SW 1271 (cell line): ENCODE data around the gene SPIN2A.
"Not testable (repeated sequence)": the region's sequence is repeated elsewhere in the genome, so short reads cannot be mapped to it uniquely, and the experiment has no call there.

Source experiments
- DNase-seq, 2 experiments: peaks; one replicate each; lab custom pipeline; 2025; lab: John Stamatoyannopoulos, UW

The SPIN2A gene

GRCh38 chrX:57137073-57137472, at the start of gene SPIN2A:
Gene SPIN2A (minus strand): TSS chrX:57137397. CDS start chrX:57136597, 800 bp downstream.
- not testable (repeated sequence) for DNase-seq

- DNase-seq: no peak
Measured at GRCh38 chrX:57178605-57179004, 41.4 kb upstream of the SPIN2A start.

GRCh38 chrX:57177070-57177469, 39.9 kb upstream of the SPIN2A start:
- no peak for DNase-seq

- DNase-seq: no peak
Measured at GRCh38 chrX:57172544-57172943, 35.3 kb upstream of the SPIN2A start.

- DNase-seq: peak in 1 of 2 experiments; percentile 4
Measured at GRCh38 chrX:57156397-57157049, 19.3 kb upstream of the SPIN2A start.

- DNase-seq: no peak
Measured at GRCh38 chrX:57155171-57155570, 18.0 kb upstream of the SPIN2A start.

- DNase-seq: not testable (repeated sequence)
Measured at GRCh38 chrX:57152222-57152621, 15.0 kb upstream of the SPIN2A start.

- DNase-seq: no peak
Measured at GRCh38 chrX:57138674-57139073, 1.5 kb upstream of the SPIN2A start.

GRCh38 chrX:57137501-57137900, 304 bp upstream of the SPIN2A start:
- DNase-seq: no peak

- not testable (repeated sequence) for DNase-seq
Measured at GRCh38 chrX:57136589-57136988, 608 bp downstream of the SPIN2A start.

GRCh38 chrX:57135287-57135686, 1.9 kb downstream of the SPIN2A start:
- no peak for DNase-seq

GRCh38 chrX:57134702-57135101, 2.5 kb downstream of the SPIN2A start:
- no peak for DNase-seq

- DNase-seq: no peak
Measured at GRCh38 chrX:57133706-57134105, 3.5 kb downstream of the SPIN2A start.

GRCh38 chrX:57133284-57133683, 3.9 kb downstream of the SPIN2A start:
- not testable (repeated sequence) for DNase-seq

GRCh38 chrX:57132046-57132445, 5.2 kb downstream of the SPIN2A start:
- no peak for DNase-seq

- DNase-seq: no peak
Measured at GRCh38 chrX:57121816-57122215, 15.4 kb downstream of the SPIN2A start.

- peak; percentile 54 to 77 for DNase-seq
Measured at GRCh38 chrX:57121162-57121755, 15.9 kb downstream of the SPIN2A start, which contains the start of gene SPIN2B. Gene SPIN2B (minus strand): TSS chrX:57121548.

GRCh38 chrX:57120619-57121161, 16.5 kb downstream of the SPIN2A start:
- not testable (repeated sequence) for DNase-seq

- no peak for DNase-seq
Measured at GRCh38 chrX:57119416-57119815, 17.8 kb downstream of the SPIN2A start.

- DNase-seq: not testable (repeated sequence)
Measured at GRCh38 chrX:57117566-57117965, 19.6 kb downstream of the SPIN2A start.

GRCh38 chrX:57104921-57105398, 32.2 kb downstream of the SPIN2A start:
- DNase-seq: no peak

GRCh38 chrX:57104406-57104805, 32.8 kb downstream of the SPIN2A start:
- no peak for DNase-seq

GRCh38 chrX:57103489-57103888, 33.7 kb downstream of the SPIN2A start:
- no peak for DNase-seq
